Measurements from ENCODE around the gene GRID1. TPM values are rescaled to one million over a fixed set of nuclear protein-coding genes. Genes with fewer than 3 reads are reported as not detected.

The GRID1 gene
- total RNA-seq, 1 donor from 2014 or later, result 0.60 TPM

GRCh38 chr10:85918371-85918770 is 448.2 kb downstream of the GRID1 start:
- Mint-ChIP-seq H3K4me3 (ENCODE audit: unreplicated experiment) (no peak overlapping the region), H3K36me3 (ENCODE audit: low read depth) (no peaks in the 10 kb centered on the region), H3K27me3 (ENCODE audit: low read depth) (peaks cover 8% of the 10 kb centered on the region), H3K27ac (ENCODE audit: unreplicated experiment) (no peak overlapping the region), H3K9me3 (ENCODE audit: low read depth) (no peaks in the 10 kb centered on the region), H3K4me1 (ENCODE audit: low read depth) (peaks cover 18% of the 10 kb centered on the region)
- DNase-seq (ENCODE audit: low spot score), result no peak
- no peak for TF ChIP-seq CTCF (IDR thresholded peaks at IDR 0.05)

DNA sequence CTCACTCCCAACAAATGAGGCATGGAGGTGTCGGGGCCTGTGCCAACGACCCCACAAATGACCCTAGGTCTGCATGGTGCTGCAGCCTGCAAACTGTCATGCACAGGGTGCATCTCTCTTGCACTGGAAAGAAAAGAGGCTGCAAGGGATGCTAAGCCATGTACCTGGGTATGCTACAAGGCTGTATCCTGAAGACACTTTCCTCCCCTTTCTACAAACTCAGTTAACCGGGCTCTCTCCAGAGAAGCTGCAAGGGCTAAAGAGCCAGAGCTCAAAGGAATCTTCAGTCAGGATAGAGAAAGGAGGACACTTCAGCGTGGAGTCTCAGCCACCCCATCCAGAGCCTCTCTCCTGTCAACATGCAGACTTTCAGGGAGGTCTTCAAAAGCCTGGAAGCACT is 449.0 kb downstream of the GRID1 start:
- Mint-ChIP-seq H3K4me1 (ENCODE audit: low read depth) (peaks cover 18% of the 10 kb centered on the region), H3K9me3 (ENCODE audit: low read depth) (no peaks in the 10 kb centered on the region), H3K36me3 (ENCODE audit: low read depth) (no peaks in the 10 kb centered on the region), H3K27me3 (ENCODE audit: low read depth) (peaks cover 8% of the 10 kb centered on the region), H3K27ac (ENCODE audit: unreplicated experiment) (no peak overlapping the region), H3K4me3 (ENCODE audit: unreplicated experiment) (no peak overlapping the region)
- DNase-seq (ENCODE audit: low spot score), result no peak
- no peak for TF ChIP-seq CTCF (IDR thresholded peaks at IDR 0.05)

GRCh38 chr10:85916994-85917573 is 449.5 kb downstream of the GRID1 start:
- no peak overlapping the region for H3K27ac Mint-ChIP-seq (ENCODE audit: unreplicated experiment)

DNA sequence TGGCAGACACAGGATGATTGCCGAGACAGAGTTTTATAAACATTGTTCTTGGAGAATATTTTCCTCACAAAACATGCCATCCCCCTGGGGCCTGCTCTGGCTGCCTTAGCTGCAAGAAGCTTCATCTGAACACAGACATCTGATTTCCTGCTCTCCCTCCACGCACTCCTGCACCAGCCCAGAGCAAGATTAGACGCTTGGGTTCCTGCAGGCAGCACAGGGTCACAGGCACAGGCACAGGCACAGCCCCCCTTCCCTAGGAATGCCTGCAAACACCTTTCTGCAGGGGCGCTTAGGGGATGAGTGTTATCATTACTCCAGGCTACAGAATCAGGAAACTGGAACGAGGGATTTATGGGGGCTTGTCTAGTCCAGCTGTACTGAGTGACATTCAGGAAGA is 450.3 kb downstream of the GRID1 start:
- Mint-ChIP-seq H3K27me3 (ENCODE audit: low read depth) (peaks cover 8% of the 10 kb centered on the region), H3K4me1 (ENCODE audit: low read depth) (peaks cover 18% of the 10 kb centered on the region), H3K36me3 (ENCODE audit: low read depth) (no peaks in the 10 kb centered on the region), H3K9me3 (ENCODE audit: low read depth) (no peaks in the 10 kb centered on the region), H3K4me3 (ENCODE audit: unreplicated experiment) (no peak overlapping the region), H3K27ac (ENCODE audit: unreplicated experiment) (no peak overlapping the region)
- TF ChIP-seq CTCF (IDR thresholded peaks at IDR 0.05), result no peak
- no peak for DNase-seq (ENCODE audit: low spot score)

More at GRCh38 chr10:85916994-85917573, 449.5 kb downstream of the GRID1 start:
- H3K9me3 Mint-ChIP-seq (ENCODE audit: low read depth), result no peaks in the 10 kb centered on the region
- no peak for DNase-seq (ENCODE audit: low spot score)
- H3K36me3 Mint-ChIP-seq (ENCODE audit: low read depth), result no peaks in the 10 kb centered on the region
- TF ChIP-seq CTCF (IDR thresholded peaks at IDR 0.05), result no peak
- H3K27me3 Mint-ChIP-seq (ENCODE audit: low read depth), result peaks cover 8% of the 10 kb centered on the region
- no peak overlapping the region for H3K4me3 Mint-ChIP-seq (ENCODE audit: unreplicated experiment)
- peaks cover 18% of the 10 kb centered on the region for H3K4me1 Mint-ChIP-seq (ENCODE audit: low read depth)

DNA sequence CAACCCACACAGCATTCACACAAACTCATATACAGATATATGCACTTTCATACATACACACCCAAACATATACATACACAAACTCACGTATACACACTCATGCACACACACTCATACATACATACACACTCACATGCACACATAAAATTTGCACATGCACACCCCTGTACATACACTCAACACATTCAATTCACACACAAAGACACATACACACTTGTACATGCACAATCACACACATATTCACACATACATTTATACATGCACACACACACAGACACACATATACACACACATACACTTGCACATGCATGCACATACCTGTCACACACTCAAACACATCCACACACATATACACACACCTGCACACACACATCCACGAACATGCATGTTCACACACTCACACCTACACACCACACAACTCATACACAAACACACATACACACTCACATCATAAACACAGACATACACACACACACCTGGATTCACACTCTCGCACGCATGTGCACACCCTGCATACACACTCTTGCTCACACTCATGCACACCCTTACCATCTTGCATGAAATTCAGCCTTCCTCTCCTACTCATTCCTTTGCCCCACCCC is 451.2 kb downstream of the GRID1 start:
- peaks cover 18% of the 10 kb centered on the region for H3K4me1 Mint-ChIP-seq (ENCODE audit: low read depth)
- no peak for TF ChIP-seq CTCF (IDR thresholded peaks at IDR 0.05)
- no peak overlapping the region for H3K27ac Mint-ChIP-seq (ENCODE audit: unreplicated experiment)

More for the DNA sequence above, 451.2 kb downstream of the GRID1 start:
- peaks cover 9% of the 10 kb centered on the region for H3K27me3 Mint-ChIP-seq (ENCODE audit: low read depth)
- H3K4me3 Mint-ChIP-seq (ENCODE audit: unreplicated experiment), result no peak overlapping the region
- H3K36me3 Mint-ChIP-seq (ENCODE audit: low read depth), result no peaks in the 10 kb centered on the region
- H3K9me3 Mint-ChIP-seq (ENCODE audit: low read depth), result no peaks in the 10 kb centered on the region
- no peak for DNase-seq (ENCODE audit: low spot score)
